Stimulated activated naive CD4-positive, alpha-beta T cell treated with Interleukin-2 at 50 U/mL for 16 hours (primary cell): ENCODE measurements around the gene SLC9A7.
"Not testable (repeated sequence)": the region's sequence is repeated elsewhere in the genome, so short reads cannot be mapped to it uniquely, and the experiment has no call there.

ENCODE experiments used
- DNase-seq: peaks from one replicate; lab custom pipeline; 2025; lab: John Stamatoyannopoulos, UW

SLC9A7 gene

GRCh38 chrX:46754036-46754435 lies 4.9 kb downstream of the SLC9A7 start:
- DNase-seq, result no peak

DNA sequence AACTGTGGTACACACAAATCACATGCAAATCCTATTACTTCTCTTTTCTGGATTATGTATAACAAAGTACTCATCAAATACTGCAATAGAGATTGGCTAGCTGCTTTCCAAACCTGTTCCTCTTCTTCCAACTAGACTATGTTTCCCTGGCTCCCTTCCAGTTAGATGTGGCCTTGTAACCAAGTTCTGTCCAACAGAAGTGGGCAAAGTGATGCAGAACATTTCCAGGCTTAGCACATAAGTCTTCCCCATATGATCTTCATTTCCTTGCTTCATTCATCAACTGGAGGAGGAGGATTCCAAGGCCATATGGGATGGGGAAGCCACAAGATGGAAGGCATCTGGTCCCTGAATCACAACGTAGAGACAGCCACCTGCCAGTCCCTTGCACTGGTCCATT lies 8.0 kb downstream of the SLC9A7 start:
- DNase-seq, result no peak

GRCh38 chrX:46744009-46744408 lies 14.9 kb downstream of the SLC9A7 start:
- no peak for DNase-seq

GRCh38 chrX:46743046-46743445 lies 15.9 kb downstream of the SLC9A7 start:
- DNase-seq, result no peak

DNA sequence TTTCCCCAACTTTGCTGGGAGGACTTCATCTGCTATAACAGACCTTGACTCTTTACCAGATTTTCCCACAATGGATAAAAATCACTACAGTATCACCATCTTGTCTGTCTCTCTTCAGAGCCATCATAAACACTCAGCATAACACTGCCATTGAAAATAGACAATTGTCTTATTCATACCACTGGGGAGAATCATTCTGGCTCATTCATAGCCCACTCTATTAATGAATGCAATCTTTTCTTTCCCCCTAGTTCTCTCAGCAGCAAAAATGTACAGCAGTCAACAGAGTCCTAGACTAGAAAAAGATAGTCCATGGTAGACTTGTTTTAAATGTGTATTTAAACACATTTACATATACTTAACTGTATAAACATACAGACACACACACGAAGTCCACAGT lies 19.2 kb downstream of the SLC9A7 start:
- DNase-seq, result no peak

- no peak for DNase-seq
Measured at GRCh38 chrX:46737462-46737861, 21.5 kb downstream of the SLC9A7 start.

DNA sequence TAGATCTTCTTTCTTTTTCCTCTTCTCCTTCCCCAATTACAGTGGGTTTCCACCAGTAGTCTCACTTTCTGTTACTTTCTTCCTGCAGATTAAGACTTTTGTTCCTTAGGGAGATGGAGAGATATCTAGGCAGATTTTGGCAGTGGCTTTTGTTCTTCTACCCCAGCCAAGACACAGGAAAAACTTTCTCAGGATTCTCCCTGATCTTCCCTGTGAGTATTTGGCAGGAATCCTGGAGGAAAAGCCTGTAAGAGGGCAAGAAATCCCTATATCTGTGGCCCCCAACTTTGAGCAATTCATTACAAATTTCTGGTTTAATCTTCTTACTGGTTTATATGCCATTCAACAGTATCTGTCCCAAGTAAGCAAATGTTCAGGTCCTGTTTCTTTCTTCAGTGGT lies 21.9 kb downstream of the SLC9A7 start:
- DNase-seq, result no peak

GRCh38 chrX:46735622-46736021 lies 23.3 kb downstream of the SLC9A7 start:
- no peak for DNase-seq

- no peak for DNase-seq
Measured at GRCh38 chrX:46733226-46733625, 25.7 kb downstream of the SLC9A7 start.

GRCh38 chrX:46730765-46731164 lies 28.2 kb downstream of the SLC9A7 start:
- no peak for DNase-seq

DNA sequence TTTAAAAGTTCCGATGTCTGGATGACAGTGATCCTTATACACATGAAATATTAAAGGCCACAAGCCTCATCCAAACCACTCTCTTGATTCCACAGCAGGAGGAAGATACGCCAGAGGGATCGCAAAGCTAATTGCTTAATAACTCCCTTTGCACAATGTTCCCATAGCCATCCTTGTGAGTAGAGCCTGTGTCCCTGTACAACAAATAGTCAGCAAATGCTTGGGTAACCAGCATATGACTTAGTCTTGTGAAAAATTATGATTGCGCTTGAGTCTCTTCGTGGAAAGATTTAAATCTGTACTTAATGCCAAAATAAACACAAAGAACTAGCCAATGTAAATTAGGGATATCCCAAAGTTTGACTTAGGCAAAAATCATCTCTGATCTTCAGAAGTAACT lies 31.5 kb downstream of the SLC9A7 start:
- no peak for DNase-seq

GRCh38 chrX:46723569-46723927 lies 35.4 kb downstream of the SLC9A7 start:
- DNase-seq, result not testable (repeated sequence)

DNA sequence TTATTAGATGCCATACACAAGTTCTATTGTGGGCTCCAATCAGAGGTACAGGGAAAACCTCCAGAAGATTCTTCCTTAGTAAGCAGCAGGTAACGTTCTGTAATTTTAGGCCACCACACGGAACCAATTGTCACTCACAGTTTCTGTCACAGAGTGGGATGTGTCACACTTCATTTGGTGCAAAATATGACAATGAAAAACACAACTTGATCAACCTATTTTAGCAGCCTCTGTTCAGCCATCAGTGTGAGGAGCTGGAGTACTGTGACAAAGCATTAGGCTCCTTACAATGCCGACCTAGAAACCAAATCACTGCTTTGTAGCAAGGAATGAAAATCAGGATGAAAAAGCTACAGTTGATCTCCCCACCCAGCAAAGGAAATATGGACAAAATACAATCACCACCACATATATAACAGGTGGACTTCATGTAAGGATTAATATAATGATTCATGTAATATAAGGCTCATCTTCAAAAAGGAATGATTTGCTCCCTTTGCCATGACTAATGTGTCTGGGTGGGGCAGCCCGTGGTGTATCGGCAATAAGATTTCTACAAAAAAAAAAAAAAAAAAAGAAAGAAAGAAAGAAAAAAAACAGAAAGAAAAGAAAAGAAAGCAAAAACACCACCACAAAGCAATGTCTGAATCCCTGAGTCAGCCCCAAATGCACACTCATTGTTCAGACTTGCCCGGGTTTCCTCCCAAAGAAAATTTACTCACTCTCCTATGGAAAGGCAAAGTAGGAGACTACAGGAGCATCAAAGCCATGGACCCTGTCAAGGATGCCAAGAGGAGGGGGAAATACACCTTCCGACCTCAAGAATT lies 36.0 kb downstream of the SLC9A7 start:
- no peak for DNase-seq

DNA sequence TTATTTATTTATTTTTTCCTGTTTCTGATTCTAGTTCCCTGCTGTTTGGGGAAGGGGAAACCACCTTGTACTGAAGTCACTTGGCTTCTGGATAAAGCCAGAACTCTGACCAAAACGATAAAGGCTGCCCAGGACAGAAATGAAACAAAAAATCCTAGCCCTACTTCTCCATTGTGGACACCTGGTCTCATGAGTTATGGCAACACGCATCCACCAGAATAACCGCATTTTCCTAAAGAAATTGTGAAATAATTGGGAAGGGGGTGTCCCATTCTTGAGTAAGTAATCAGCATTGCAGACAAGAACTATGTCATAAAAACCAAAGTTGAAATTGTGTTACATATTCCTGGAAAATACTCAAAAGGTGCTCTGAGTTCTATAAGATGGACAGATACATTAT lies 42.1 kb downstream of the SLC9A7 start:
- DNase-seq, result no peak

DNA sequence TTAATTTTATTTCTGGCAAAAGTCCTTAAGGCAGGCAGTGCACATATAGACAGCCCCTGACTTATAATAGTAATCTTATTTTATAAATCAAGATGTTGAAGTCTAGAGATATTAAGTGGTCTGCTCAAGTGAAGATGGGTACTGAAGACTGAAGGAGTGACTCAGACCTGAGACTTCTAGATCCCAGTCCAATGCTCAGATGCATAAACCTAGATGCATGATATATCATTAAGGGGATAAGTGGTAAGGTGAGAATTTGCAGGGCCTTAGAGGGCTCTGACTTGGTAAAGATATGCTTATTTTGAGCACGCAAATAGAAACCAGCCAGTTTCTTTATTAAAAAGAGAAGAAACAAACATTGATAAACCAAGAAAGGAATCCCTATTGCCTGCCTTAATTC lies 42.9 kb downstream of the SLC9A7 start:
- no peak for DNase-seq

- DNase-seq, result no peak
Measured at GRCh38 chrX:46715530-46715929, 43.4 kb downstream of the SLC9A7 start.

GRCh38 chrX:46713672-46714490 lies 45.0 kb downstream of the SLC9A7 start:
- DNase-seq, result no peak

GRCh38 chrX:46712764-46713163 lies 46.2 kb downstream of the SLC9A7 start:
- no peak for DNase-seq

- DNase-seq, result no peak
Measured at GRCh38 chrX:46710927-46711623, 47.8 kb downstream of the SLC9A7 start.

DNA sequence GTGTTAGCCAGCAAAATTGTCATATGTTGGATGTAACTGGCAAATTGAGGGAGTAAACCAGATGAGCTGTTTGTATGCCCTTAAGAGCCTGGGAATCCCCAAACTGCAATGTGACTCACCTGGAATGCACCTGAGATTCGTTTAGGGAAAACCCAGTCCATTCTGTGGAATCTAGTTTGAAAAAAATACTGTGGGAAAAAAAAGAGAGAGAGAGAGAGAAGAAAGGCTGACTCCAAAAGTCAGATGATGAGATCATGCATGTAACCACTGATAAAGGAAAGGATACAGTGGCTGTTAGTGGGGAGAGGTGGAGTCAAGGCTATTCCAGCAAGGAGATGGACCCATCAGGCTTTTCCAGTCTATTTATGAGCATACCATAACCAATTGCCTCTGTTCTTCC lies 48.5 kb downstream of the SLC9A7 start:
- DNase-seq, result no peak

- DNase-seq, result no peak
Measured at GRCh38 chrX:46707274-46707965, 51.5 kb downstream of the SLC9A7 start.

- no peak for DNase-seq
Measured at GRCh38 chrX:46704767-46705386, 54.0 kb downstream of the SLC9A7 start.
